GM10248 (cell line): ENCODE data around the gene B3GNT7.

Source experiments
- CTCF ChIA-PET: fragments of 300-600 bp; sonication (Branson Sonifier 250); formaldehyde crosslinking; extraction: SDS; loops from one replicate; lab custom pipeline; 2021; ENCODE audit warnings: antibody characterized with exemption; lab: Yijun Ruan, JAX
- POLR2A ChIA-PET: fragments of 350-650 bp; sonication (Branson Sonifier 250); formaldehyde crosslinking; extraction: SDS; loops from one replicate; lab custom pipeline; 2020; ENCODE audit warnings: antibody characterized with exemption; lab: Yijun Ruan, JAX
- DNase-seq: peaks from one replicate; pipeline ENCODE4 v3.0.0; 2012; ENCODE audit errors: extremely low spot score
- CTCF ChIP-seq: IDR thresholded peaks from 2 replicates; pipeline ENCODE4 v1.5.1; 2012; ENCODE audit warnings: mild to moderate bottlenecking, low read depth; ENCODE audit errors: extremely low read depth, missing control alignments, control extremely low read depth

B3GNT7 gene

GRCh38 chr2:231351648-231352047 is 43.9 kb upstream of the B3GNT7 start:
- ChIA-PET CTCF (no interaction called here), POLR2A (no interaction called here)
- TF ChIP-seq CTCF = no peak
- no peak for DNase-seq

GRCh38 chr2:231353469-231353868 is 42.0 kb upstream of the B3GNT7 start:
- TF ChIP-seq CTCF = no peak

GRCh38 chr2:231355508-231356465 is 39.7 kb upstream of the B3GNT7 start:
- CTCF ChIA-PET = no interaction called here
- POLR2A ChIA-PET = no interaction called here
- TF ChIP-seq CTCF = no peak
- DNase-seq = no peak

More at GRCh38 chr2:231353469-231353868, 42.0 kb upstream of the B3GNT7 start:
- no peak for DNase-seq
- CTCF ChIA-PET = no interaction called here
- POLR2A ChIA-PET = interaction anchor here (0.6 kb wide), 1 partner anchor 41 kb away, joined by 7 read pairs; no protein-coding TSS in a partner anchor

DNA sequence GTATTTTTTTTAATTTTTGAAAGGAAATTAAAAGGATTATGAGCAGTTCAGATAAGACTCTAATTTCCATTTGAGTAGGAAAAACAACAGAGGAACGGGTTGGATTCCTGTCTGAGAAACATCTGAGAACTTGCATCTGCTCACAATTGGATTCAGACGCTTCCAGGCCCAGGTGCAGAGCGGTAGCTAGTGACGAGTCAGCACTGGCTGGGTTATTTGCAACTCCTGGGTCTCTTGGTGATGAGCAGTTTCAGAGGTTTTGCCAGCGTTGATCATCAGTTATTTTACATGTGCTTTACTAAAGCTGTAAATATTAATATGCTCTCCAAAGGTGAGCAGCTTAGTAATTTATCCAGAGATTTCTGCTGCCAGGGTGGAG is 39.1 kb upstream of the B3GNT7 start:
- POLR2A ChIA-PET = no interaction called here
- no peak for TF ChIP-seq CTCF
- no peak for DNase-seq
- CTCF ChIA-PET = no interaction called here

DNA sequence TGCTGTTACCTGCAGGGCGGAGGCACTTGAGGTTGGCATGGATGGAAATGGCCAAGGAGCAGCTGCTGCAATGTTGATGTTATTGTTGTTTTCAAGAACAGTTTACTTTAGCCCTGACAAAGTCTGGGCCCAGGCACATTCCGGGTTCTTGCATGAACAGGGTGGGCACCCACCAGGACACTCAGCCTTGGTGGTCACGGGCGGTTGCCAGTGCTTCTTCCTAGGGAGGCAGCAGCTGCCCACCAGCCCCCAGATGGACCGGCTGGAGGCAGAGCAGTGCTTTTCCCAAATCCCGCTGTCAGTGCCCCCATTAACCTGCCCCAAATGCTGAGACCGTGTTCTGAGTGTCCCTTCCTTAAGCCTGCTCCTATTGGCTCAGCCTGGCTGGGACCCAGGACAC is 38.5 kb upstream of the B3GNT7 start:
- ChIA-PET POLR2A (no interaction called here), CTCF (no interaction called here)
- no peak for TF ChIP-seq CTCF
- no peak for DNase-seq

- TF ChIP-seq CTCF = no peak
- POLR2A ChIA-PET = no interaction called here
- CTCF ChIA-PET = no interaction called here
- DNase-seq = no peak
Measured at GRCh38 chr2:231357931-231358330, 37.6 kb upstream of the B3GNT7 start.
